GM21528 (cell line): ENCODE results near the gene OVCH1.
A peak's percentile ranks its signal among the peaks of the same experiment; 100 is the strongest.
"Not testable (repeated sequence)": the region's sequence is repeated elsewhere in the genome, so short reads cannot be mapped to it uniquely, and the experiment has no call there.

ENCODE experiments used
- ATAC-seq: cut with Tn5 transposase; IDR thresholded peaks from one replicate; pipeline ENCODE4 v1.9.1; 2021; ENCODE audit warnings: mild to moderate bottlenecking, moderate library complexity; ENCODE audit not compliant: unreplicated experiment, low FRiP score

OVCH1 gene

DNA sequence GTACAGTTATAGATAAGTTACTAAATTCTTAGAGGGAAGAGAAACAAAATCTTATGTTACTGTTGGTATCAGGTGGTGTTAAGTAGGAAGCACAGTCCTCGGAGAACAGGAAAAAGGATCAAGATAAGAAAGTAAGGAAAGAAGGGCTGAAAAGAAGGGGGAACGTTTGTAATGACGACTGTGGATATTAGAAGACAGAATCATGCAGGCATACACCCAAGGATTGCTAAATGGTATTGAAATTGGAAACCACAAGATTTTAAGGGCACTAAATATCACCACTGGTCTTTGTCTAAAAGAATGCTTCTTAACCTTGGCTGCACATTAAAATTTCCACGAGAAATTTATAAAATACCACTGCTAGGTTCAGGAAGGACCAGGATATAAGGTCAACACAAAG, 82.4 kb downstream of the OVCH1 start:
- ATAC-seq = no peak

GRCh38 chr12:29414368-29414767, 83.1 kb downstream of the OVCH1 start:
- no peak for ATAC-seq

GRCh38 chr12:29405561-29405960, 91.9 kb downstream of the OVCH1 start:
- no peak for ATAC-seq

DNA sequence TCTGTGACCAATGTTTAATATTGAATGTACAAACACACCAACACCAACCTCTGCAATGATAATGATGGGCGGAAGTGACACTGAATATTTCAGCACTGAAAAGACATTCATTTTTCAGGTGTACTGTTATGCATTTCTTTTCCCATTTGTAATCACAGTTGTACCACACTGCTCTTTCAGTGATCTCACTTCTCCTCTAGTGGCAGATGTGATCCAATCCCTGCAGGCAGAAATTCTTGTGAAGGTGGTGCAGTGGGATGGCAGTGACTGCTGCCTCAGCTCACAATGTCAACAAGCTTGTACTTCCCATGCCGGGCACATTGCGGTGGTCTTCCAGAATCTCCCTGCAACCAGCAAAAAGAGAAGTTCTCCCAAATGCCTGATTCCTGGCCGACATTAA, 93.5 kb downstream of the OVCH1 start:
- no peak for ATAC-seq

GRCh38 chr12:29402437-29402836, 95.0 kb downstream of the OVCH1 start:
- ATAC-seq = no peak

DNA sequence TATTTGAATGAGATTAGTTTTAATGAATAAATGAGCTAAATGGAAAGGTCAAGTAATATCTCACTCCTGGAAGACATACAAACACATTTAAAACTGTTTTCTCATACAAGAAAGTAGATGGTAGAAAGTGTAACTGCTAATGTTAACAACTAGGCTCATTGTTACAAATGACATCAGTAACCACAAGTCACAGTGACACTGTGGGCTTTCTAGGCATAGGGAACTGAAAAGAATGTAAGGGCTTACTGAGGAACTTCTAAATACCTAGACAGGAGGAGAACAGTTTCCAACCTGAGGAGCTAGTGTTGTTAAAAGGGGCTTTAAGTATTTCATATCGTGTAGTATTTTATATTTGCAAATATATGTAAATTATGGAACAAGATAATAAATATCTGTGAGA, 99.0 kb downstream of the OVCH1 start:
- ATAC-seq = no peak

- no peak for ATAC-seq
Observed at GRCh38 chr12:29396774-29397173, 100.7 kb downstream of the OVCH1 start.

DNA sequence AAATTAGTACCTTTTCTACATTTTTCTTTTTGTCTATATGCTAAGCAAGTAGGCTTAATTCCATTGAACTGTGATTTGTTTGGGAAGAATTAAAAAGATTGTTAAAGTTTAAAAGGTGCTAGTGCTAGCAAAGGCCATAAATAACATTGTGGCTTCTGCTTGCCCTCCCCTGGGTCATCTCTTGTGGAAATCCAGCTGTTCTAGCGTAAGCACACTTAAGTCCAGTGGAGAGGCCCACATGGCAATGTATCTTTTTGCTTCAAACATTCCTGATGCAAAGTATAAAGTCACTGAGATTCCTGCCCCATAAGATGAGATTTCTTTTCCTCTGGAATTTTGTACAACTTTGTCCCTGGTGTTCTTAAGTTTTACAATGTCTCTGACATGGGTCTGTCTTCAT, 102.1 kb downstream of the OVCH1 start:
- ATAC-seq = no peak

DNA sequence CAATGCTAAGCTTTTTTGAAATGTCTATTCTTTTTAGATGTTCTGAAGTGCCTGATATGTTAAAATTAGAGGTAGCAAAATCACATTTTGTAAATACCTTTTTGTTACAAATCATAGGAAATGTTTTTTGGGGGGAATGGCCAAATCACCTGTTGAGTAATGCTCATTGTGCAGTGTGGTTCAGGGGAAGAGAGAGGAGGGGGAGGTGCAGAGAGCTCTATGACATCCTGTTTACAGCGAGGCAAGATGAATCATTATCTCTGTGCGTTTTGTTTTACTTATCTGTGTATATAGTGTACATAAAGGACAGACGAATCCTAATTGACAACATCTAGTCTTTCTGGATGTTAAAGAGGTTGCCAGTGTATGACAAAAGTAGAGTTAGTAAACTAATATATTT, 107.1 kb downstream of the OVCH1 start:
- not testable (repeated sequence) for ATAC-seq

DNA sequence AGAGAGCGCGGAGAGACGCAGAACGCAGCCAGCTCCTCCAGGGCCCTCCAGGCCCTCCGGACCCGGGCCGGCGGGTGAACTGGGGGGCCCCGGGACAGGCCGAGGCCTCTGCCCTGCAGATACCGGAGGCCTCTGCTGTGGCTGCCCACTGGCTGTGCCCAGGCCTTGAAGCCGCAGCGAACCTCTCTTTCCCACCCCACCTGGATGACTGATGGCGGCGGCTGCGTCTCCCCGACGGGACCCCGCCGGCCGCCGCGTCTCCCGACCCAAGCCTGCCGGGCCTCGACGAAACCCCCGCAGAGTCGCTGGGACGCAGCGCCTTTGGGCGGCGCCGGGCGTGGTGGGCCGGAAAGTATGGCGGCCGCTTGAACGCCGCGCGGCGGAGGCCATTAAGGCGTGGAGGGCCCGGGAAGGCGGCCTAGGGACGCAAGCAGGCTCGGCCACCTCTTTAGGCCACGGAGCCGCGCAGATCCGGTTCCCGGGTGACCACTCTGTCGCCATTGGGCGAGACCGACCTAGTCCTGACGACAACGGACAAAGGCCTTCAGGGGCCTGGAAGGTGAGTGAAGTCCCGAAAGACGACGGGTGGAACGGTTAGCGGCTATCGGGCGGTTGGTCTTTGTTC, 108.1 kb downstream of the OVCH1 start:
- no peak for ATAC-seq

GRCh38 chr12:29386084-29386680, 111.3 kb downstream of the OVCH1 start:
- ATAC-seq = not testable (repeated sequence)

GRCh38 chr12:29385194-29385593, 112.3 kb downstream of the OVCH1 start:
- not testable (repeated sequence) for ATAC-seq

- ATAC-seq = no peak
Observed at GRCh38 chr12:29382251-29382650, 115.2 kb downstream of the OVCH1 start.

DNA sequence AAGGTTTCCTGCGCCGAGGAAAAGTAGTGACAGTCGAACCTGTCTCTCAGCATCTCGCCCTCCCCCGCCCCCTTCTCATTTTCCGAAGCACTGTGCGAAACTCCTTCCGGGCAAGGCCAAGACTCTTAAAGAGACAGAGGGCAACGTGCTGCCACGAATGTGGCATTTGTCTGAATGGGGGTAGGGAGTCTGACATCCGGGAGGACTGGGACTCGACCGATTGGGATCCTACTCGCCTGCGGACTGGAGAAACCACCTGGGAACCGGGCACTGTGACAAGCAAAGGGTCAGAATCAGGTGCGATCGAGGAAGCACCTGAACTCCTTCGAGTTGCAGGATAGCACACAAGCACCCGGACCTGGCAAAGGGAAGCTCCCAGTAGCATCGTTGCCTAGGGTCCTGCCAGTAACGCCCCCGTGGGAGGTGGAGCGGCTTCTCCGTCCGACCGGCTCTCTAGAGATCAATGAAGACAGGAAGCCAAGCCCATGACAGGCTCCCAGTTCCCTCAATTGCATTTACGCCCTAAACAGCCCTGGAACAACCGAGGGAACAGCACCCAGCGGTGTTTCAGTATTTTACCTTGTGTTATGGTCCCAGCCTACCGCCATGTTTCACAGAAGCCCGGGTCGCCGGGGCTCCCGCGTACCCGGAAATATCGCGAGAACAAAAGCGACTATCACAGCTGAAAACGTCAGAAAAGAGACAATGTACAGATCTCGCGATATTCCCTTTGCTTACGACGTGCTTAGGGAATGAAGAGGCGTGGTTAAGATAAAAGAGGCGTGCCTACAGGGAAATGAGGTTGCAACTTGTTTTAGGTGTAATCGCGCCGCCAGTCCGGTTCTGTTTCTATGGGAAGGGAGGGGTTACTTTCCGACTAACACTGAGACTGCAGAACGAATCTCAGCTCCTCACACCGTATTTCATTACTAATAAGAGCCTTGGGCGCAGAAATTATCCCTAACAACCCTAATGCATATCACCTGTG, 116.7 kb downstream of the OVCH1 start, which contains the start of gene ERGIC2:
Gene ERGIC2 (minus strand): TSS at position 637 of the 988 bp plus-strand sequence. CDS start 9,539 bp downstream, outside the sequence.
- peak; percentile 95 for ATAC-seq
